Keratinocyte (primary cell): ENCODE measurements around the gene MYLK3. TPM values are rescaled to one million over a fixed set of nuclear protein-coding genes. Genes with fewer than 3 reads are reported as not detected.

ENCODE experiments used
- DNase-seq: peaks from one replicate; pipeline ENCODE4 v3.0.0-alpha.2; 2011; ENCODE audit warnings: low read depth, missing footprints, low spot score
- FAIRE-seq: peaks from 2 replicates; lab custom pipeline; 2011; peaks lifted over from hg19 to GRCh38; lab: Jason Lieb, UNC
- H2AFZ ChIP-seq: 2 replicates; pipeline ENCODE4 v1.6.0; 2012; ENCODE audit warnings: low read length, control low read depth, inconsistent platforms; ENCODE audit not compliant: control insufficient read depth
- H3K27ac ChIP-seq: 2 replicates; pipeline ENCODE4 v1.5.1; 2011; ENCODE audit warnings: low read length; ENCODE audit not compliant: control insufficient read depth, insufficient read depth
- H3K27me3 ChIP-seq: 3 replicates; pipeline ENCODE4 v1.6.0; 2011; ENCODE audit warnings: low read length; ENCODE audit not compliant: control insufficient read depth, insufficient read depth; ENCODE audit errors: extremely low read depth
- H3K36me3 ChIP-seq, 2 experiments: 2 replicates in 1 of 2; 3 replicates in 1 of 2; pipeline ENCODE4 v1.5.1; 2011; ENCODE audit warnings: low read length in 2 of 2, mild to moderate bottlenecking in 1 of 2; ENCODE audit not compliant: control insufficient read depth in 2 of 2, insufficient read depth in 2 of 2; ENCODE audit errors: extremely low read depth in 1 of 2
- H3K4me1 ChIP-seq: 3 replicates; pipeline ENCODE4 v1.5.1; 2011; ENCODE audit warnings: low read length; ENCODE audit not compliant: control insufficient read depth, insufficient read depth; ENCODE audit errors: extremely low read depth
- H3K4me2 ChIP-seq: 3 replicates; pipeline ENCODE4 v1.6.0; 2011; ENCODE audit warnings: low read depth, low read length; ENCODE audit not compliant: control insufficient read depth, insufficient read depth; ENCODE audit errors: extremely low read depth
- H3K4me3 ChIP-seq, 3 experiments: fragments of 200-600 bp in 1 of 3; sonication (generic) in 1 of 3; 2 replicates in 2 of 3; 3 replicates in 1 of 3; pipeline ENCODE4 v1.5.1; 2011 to 2016; ENCODE audit warnings: low read length in 3 of 3, mild to moderate bottlenecking in 3 of 3, control low read depth in 2 of 3, inconsistent platforms in 1 of 3, low read depth in 1 of 3, mixed read lengths in 1 of 3, mixed run types in 1 of 3, moderate library complexity in 1 of 3; ENCODE audit not compliant: control insufficient read depth in 2 of 3, insufficient read depth in 2 of 3; ENCODE audit errors: extremely low read depth in 1 of 3
- H3K79me2 ChIP-seq: 2 replicates; pipeline ENCODE4 v1.6.0; 2012; ENCODE audit warnings: low read length; ENCODE audit not compliant: control insufficient read depth, insufficient read depth
- H3K9ac ChIP-seq: 3 replicates; pipeline ENCODE4 v1.6.0; 2011; ENCODE audit warnings: low read length; ENCODE audit not compliant: control insufficient read depth, insufficient read depth; ENCODE audit errors: extremely low read depth
- H3K9me1 ChIP-seq: 3 replicates; pipeline ENCODE4 v1.6.0; 2011; ENCODE audit warnings: low read length; ENCODE audit not compliant: control insufficient read depth, insufficient read depth; ENCODE audit errors: extremely low read depth
- H3K9me3 ChIP-seq: 2 replicates; pipeline ENCODE4 v1.5.1; 2012; ENCODE audit warnings: low read depth, low read length; ENCODE audit not compliant: control insufficient read depth
- H4K20me1 ChIP-seq: 3 replicates; pipeline ENCODE4 v1.6.0; 2011; ENCODE audit warnings: low read length; ENCODE audit not compliant: control insufficient read depth, insufficient read depth; ENCODE audit errors: extremely low read depth
- EZH2 ChIP-seq: IDR thresholded peaks from one replicate; pipeline ENCODE4 v1.6.1; 2012; ENCODE audit warnings: inconsistent platforms, mild to moderate bottlenecking, low read length, moderate library complexity
- dilution Hi-C: fragments of 300-500 bp; cut with MboI; formaldehyde crosslinking; loops from one replicate; pipeline ENCODE4 v1.7.0; 2020; ENCODE audit warnings: low sequenced_read_pairs; ENCODE audit not compliant: extremely low pct_ligation_motif_present
- polyA plus RNA-seq, 5 experiments: library from polyadenylated mRNA; depleted of rRNA in 3 of 5; stranded (reverse) in 3 of 5; stranded (forward) in 1 of 5; unstranded in 1 of 5; fragments of >200 nt; gene quantifications; 1 replicate in 1 of 5; 2 replicates in 3 of 5; 3 replicates in 1 of 5; pipeline versions ENCODE4 v1.2.1 to v1.2.3, GENCODE V29; 2011 to 2012; ENCODE audit warnings: missing spikeins in 2 of 5, low read depth in 1 of 5, low replicate concordance in 1 of 5
- TF ChIP-seq, protein P1 (sequence below), 3 experiments: IDR thresholded peaks in 1 of 3; conservative IDR thresholded peaks in 1 of 3; optimal IDR thresholded peaks in 1 of 3; 2 replicates in 2 of 3; 3 replicates in 1 of 3; pipeline versions ENCODE3 to v1.5.1; 2011; ENCODE audit warnings: low read length in 3 of 3, mild to moderate bottlenecking in 3 of 3, moderate library complexity in 2 of 3, control low read depth in 1 of 3, inconsistent platforms in 1 of 3; ENCODE audit not compliant: insufficient read depth in 2 of 3; ENCODE audit errors: extremely low read depth in 1 of 3

The MYLK3 gene
- polyA plus RNA-seq, 1 donor (not counting 4 experiments of a cell fraction or from before 2014, with no cell fraction given) = 0.03 TPM

DNA sequence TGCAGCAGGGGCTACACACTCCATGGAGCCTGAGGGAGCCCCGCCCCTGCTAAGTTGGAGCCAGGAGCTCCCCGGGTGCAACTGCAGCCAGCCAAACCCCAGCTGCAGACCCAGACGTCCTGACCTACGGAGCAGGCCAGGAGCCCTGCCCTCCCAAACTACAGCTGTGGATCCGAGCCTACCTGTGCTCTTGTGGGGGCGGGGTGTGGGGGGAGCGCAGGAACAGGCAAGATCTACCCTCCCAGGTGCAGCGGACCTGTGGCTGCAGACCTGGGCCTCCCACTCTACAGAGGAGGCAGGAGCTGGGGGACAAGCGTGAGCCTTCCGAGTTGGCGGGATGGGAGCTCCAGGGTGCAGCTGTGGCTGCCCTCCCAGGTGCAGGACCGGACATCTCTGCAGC, 29.7 kb upstream of the MYLK3 start:
- dilution Hi-C loops = no loop called here
- no peaks in the 10 kb centered on the region for H3K9me1 ChIP-seq

DNA sequence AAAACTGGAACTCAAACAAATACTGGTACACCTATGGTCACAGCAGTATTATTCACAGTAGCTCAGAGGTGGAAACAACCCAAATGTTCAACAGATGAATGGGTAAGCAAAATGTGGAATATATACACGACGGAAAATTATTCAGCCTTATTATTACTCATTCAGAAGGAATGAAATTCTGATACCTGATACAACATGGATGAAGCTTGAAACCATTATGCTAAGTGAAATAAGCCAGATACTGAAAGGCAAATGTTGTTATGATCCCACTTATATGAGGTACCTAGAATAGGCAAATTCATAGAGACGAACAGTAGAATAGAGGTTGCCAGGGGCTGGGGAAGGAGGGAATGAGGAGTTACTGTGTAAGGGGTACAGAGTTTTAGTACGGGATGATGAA, 27.1 kb upstream of the MYLK3 start:
- dilution Hi-C loops = no loop called here
- H3K36me3 ChIP-seq = no peaks in the 10 kb centered on the region
- no peaks in the 10 kb centered on the region for H4K20me1 ChIP-seq
- no peak overlapping the region for H2AFZ ChIP-seq
- H3K9me1 ChIP-seq = no peaks in the 10 kb centered on the region
- FAIRE-seq (no peak), DNase-seq (no peak)
- no peak for TF ChIP-seq EZH2
- TF ChIP-seq, protein P1, sequence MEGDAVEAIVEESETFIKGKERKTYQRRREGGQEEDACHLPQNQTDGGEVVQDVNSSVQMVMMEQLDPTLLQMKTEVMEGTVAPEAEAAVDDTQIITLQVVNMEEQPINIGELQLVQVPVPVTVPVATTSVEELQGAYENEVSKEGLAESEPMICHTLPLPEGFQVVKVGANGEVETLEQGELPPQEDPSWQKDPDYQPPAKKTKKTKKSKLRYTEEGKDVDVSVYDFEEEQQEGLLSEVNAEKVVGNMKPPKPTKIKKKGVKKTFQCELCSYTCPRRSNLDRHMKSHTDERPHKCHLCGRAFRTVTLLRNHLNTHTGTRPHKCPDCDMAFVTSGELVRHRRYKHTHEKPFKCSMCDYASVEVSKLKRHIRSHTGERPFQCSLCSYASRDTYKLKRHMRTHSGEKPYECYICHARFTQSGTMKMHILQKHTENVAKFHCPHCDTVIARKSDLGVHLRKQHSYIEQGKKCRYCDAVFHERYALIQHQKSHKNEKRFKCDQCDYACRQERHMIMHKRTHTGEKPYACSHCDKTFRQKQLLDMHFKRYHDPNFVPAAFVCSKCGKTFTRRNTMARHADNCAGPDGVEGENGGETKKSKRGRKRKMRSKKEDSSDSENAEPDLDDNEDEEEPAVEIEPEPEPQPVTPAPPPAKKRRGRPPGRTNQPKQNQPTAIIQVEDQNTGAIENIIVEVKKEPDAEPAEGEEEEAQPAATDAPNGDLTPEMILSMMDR (optimal IDR thresholded peaks at IDR 0.05 in 1 of 3, IDR thresholded peaks at IDR 0.05 in 1 of 3, conservative IDR thresholded peaks at IDR 0.05 in 1 of 3; ENCODE audit: extremely low read depth in 1 of 3, insufficient read depth in 2 of 3, low read length in 3 of 3) = no peak
- no peaks in the 10 kb centered on the region for H3K4me1 ChIP-seq
- H3K9ac ChIP-seq = no peak overlapping the region
- H3K9me3 ChIP-seq = no peaks in the 10 kb centered on the region
- H3K4me2 ChIP-seq = no peak overlapping the region
- no peak overlapping the region for H3K27ac ChIP-seq
- H3K27me3 ChIP-seq = no peaks in the 10 kb centered on the region
- no peak overlapping the region for H3K4me3 ChIP-seq
- H3K79me2 ChIP-seq = no peaks in the 10 kb centered on the region

More for the DNA sequence above, 29.7 kb upstream of the MYLK3 start:
- no peak overlapping the region for H3K4me2 ChIP-seq
- no peak overlapping the region for H3K4me3 ChIP-seq
- no peaks in the 10 kb centered on the region for H3K36me3 ChIP-seq
- H3K4me1 ChIP-seq = no peaks in the 10 kb centered on the region
- H2AFZ ChIP-seq = no peak overlapping the region
- DNase-seq = no peak
- no peaks in the 10 kb centered on the region for H4K20me1 ChIP-seq
- H3K27me3 ChIP-seq = no peaks in the 10 kb centered on the region
- H3K27ac ChIP-seq = no peak overlapping the region
- no peaks in the 10 kb centered on the region for H3K79me2 ChIP-seq
- no peak for FAIRE-seq
- H3K9ac ChIP-seq = no peak overlapping the region
- TF ChIP-seq EZH2 = no peak
- TF ChIP-seq, protein P1 (optimal IDR thresholded peaks at IDR 0.05 in 1 of 3, IDR thresholded peaks at IDR 0.05 in 1 of 3, conservative IDR thresholded peaks at IDR 0.05 in 1 of 3; ENCODE audit: extremely low read depth in 1 of 3, insufficient read depth in 2 of 3, low read length in 3 of 3) = no peak
- no peaks in the 10 kb centered on the region for H3K9me3 ChIP-seq
